Heart right ventricle (tissue), 16 donors: ENCODE measurements around the gene DNAJB12. TPM values are rescaled to one million over a fixed set of nuclear protein-coding genes. Genes with fewer than 3 reads are reported as not detected.
A peak's percentile ranks its signal among the peaks of the same experiment; 100 is the strongest.
"Not testable (repeated sequence)": the region's sequence is repeated elsewhere in the genome, so short reads cannot be mapped to it uniquely, and the experiment has no call there.

Source experiments
- ATAC-seq, 8 donors: fragments of 200-7000 bp; cut with Tn5 transposase; one replicate each; pipeline ENCODE4 v1.9.1; 2020; ENCODE audit warnings: mild to moderate bottlenecking in 8 of 8, moderate library complexity in 8 of 8, moderate number of reproducible peaks in 1 of 8
- DNase-seq, 2 donors: peaks; one replicate each; pipeline ENCODE4 v3.0.0-alpha.2; 2020
- H3K27ac ChIP-seq, 10 donors: fragments of 200-600 bp; sonication (generic) in 2 of 10; one replicate each; pipeline versions ENCODE4 v1.5.0 to v1.8.0; 2020 to 2022; ENCODE audit warnings: mild to moderate bottlenecking in 3 of 10
- H3K27me3 ChIP-seq, 7 donors: fragments of 200-600 bp; one replicate each; pipeline ENCODE4 v1.8.0; 2021 to 2022; ENCODE audit warnings: mild to moderate bottlenecking in 2 of 7
- H3K36me3 ChIP-seq, 9 donors: fragments of 200-600 bp; sonication (generic) in 1 of 9; one replicate each; pipeline versions ENCODE4 v1.5.0 to v1.8.0; 2020 to 2022; ENCODE audit warnings: mild to moderate bottlenecking in 2 of 9
- H3K4me1 ChIP-seq, 9 donors: fragments of 200-600 bp; sonication (generic) in 1 of 9; one replicate each; pipeline versions ENCODE4 v1.5.0 to v1.8.0; 2020 to 2022; ENCODE audit warnings: mild to moderate bottlenecking in 4 of 9
- H3K4me3 ChIP-seq, 10 donors: fragments of 200-600 bp; sonication (generic) in 2 of 10; one replicate each; pipeline versions ENCODE4 v1.5.0 to v1.8.0; 2020 to 2022; ENCODE audit warnings: mild to moderate bottlenecking in 7 of 10, moderate library complexity in 2 of 10
- H3K9me3 ChIP-seq, 11 donors: fragments of 200-600 bp in 10 of 11; sonication (generic) in 2 of 11; one replicate each; pipeline versions ENCODE4 v1.5.0 to v1.8.0; 2013 to 2022; ENCODE audit warnings: mild to moderate bottlenecking in 2 of 11, control low read depth in 1 of 11, moderate library complexity in 1 of 11
- WGBS, 2 donors: extraction: QIAGEN DNeasy Blood & Tissue Kit; methylation state at CpG; one replicate each; pipeline ENCODE4 v1.1.7; 2013; ENCODE audit warnings: inconsistent platforms in 1 of 2; 5-methylcytosine and 5-hydroxymethylcytosine counted together
- intact Hi-C, 10 donors: fragments of 100-400 bp; cut with DNase I; formaldehyde crosslinking; loops; one replicate each; pipeline versions ENCODE4 v1.11.1 to v1.14.2; 2022
- long read RNA-seq, 3 donors: library from polyadenylated mRNA; unstranded; transcript quantifications; one replicate each; pipeline ENCODE4 v2.0.0, GENCODE V29; 2020 to 2021
- polyA plus RNA-seq, 2 donors: library from polyadenylated mRNA; stranded (reverse); fragments of 200-250 nt; gene quantifications; one replicate each; pipeline ENCODE4 v1.2.3, GENCODE V29; 2013
- total RNA-seq, 10 donors: library from RNA; stranded (reverse); fragmentation: NEBNext Ultra II Directional in 3 of 10; extraction: Animal tissue kit (Norgen Biotek cat#: 25700) in 3 of 10; gene quantifications; one replicate each; pipeline versions ENCODE4 v1.2.1 to v1.2.4, GENCODE V29; 2021 to 2023
- TF ChIP-seq, protein P1 (sequence below), 9 donors: fragments of 200-600 bp; sonication (generic) in 2 of 9; IDR thresholded peaks; one replicate each; pipeline versions ENCODE4 v1.5.0 to v1.8.0; 2021 to 2022; ENCODE audit warnings: antibody characterized with exemption in 9 of 9, mild to moderate bottlenecking in 5 of 9, moderate library complexity in 1 of 9
- donor health status: Arrhythmogenic right ventricular cardiomyopathy.
- donor health status: ischemic (EF 13 %, LVEDD 7.1; RV severe dilation, severe dysfunction).
- donor health status: healthy with polysubstance abuse.
- donor health status: DM: no; HTN: yes; CAD: no.
- donor health status: DM: no; HTN: no; CAD: no.
- donor health status: ischemic (EF 25% LVEDD 6.9; RV normal size, moderate dysfunction).
- donor health status: ischemic (EF 25% LVEDD 5.7; RV mildly dilated, moderate dysfunction).
- donor health status: healthy.
- donor health status: DM: yes; HTN: yes; CAD: no.
- donor health status: Ischemic cardiomyopathy.
- donor health status: ischemic (EF 35%, LVEDD 5.7; RV mildly dilated, moderate dysfunction).
- donor health status: nonischemic (EF 11% LVEDD 7.7; RV severe dilation, severe dysfunction).
- donor health status: DM: yes; HTN: yes; CAD: no.
- donor health status: PGD.
- donor health status: ischemic (EF 29% LVEDD 5.4; RV normal size, mild dysfunction).
- donor health status: nonischemic (EF 23%, LVEDD 6.1; RV moderate dilation, normal function).

DNAJB12 gene
- total RNA-seq (10 to 100 TPM; 24.4 to 32.8 (median 28.9) TPM), polyA plus RNA-seq (10 to 100 TPM; 22.6 to 27.5 TPM)
- long read RNA-seq, donor 1, full-length matches to known transcripts, result 48 of 106 reads
- long read RNA-seq, donor 1, partial matches to known transcripts, result 6 of 106 reads
- long read RNA-seq, donor 1, other reads (novel, unspliced or antisense), result 52 of 106 reads
- long read RNA-seq, donor 2, full-length matches to known transcripts, result 32 of 77 reads
- long read RNA-seq, donor 2, partial matches to known transcripts, result 5 of 77 reads
- long read RNA-seq, donor 2, other reads (novel, unspliced or antisense), result 40 of 77 reads
- long read RNA-seq, donor 3, full-length matches to known transcripts, result 58 of 129 reads
- long read RNA-seq, donor 3, partial matches to known transcripts, result 6 of 129 reads
- long read RNA-seq, donor 3, other reads (novel, unspliced or antisense), result 65 of 129 reads

GRCh38 chr10:72354356-72355213 is at the start of gene DNAJB12:
Gene DNAJB12 (minus strand): TSS chr10:72354919. CDS start chr10:72354897, 22 bp downstream.
- Histone ChIP-seq H3K9me3 (no peaks in the 10 kb centered on the region), H3K4me1 (peaks cover 12 to 40% (median 32%) of the 10 kb centered on the region in 9 donors), H3K36me3 (peaks cover 0 to 29% (median 0%) of the 10 kb centered on the region in 9 donors), H3K27me3 (no peaks in the 10 kb centered on the region), H3K4me3 (peak within 1 kb of the TSS; percentile 39 to 100 (median 87)), H3K27ac (peak within 1 kb of the TSS; percentile 87 to 98 (median 94))
- DNase-seq (peak; percentile 90 to 92), ATAC-seq (peak; percentile 92 to 97 (median 94))
- intact Hi-C loops, result no loop called here
- 0 to 1% methylated on average over 74 of the region's 74 CpGs for WGBS, 2 donors
- TF ChIP-seq, protein P1, sequence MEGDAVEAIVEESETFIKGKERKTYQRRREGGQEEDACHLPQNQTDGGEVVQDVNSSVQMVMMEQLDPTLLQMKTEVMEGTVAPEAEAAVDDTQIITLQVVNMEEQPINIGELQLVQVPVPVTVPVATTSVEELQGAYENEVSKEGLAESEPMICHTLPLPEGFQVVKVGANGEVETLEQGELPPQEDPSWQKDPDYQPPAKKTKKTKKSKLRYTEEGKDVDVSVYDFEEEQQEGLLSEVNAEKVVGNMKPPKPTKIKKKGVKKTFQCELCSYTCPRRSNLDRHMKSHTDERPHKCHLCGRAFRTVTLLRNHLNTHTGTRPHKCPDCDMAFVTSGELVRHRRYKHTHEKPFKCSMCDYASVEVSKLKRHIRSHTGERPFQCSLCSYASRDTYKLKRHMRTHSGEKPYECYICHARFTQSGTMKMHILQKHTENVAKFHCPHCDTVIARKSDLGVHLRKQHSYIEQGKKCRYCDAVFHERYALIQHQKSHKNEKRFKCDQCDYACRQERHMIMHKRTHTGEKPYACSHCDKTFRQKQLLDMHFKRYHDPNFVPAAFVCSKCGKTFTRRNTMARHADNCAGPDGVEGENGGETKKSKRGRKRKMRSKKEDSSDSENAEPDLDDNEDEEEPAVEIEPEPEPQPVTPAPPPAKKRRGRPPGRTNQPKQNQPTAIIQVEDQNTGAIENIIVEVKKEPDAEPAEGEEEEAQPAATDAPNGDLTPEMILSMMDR (IDR thresholded peaks at IDR 0.05), result peak in 1 of 9 donors; percentile 29

DNA sequence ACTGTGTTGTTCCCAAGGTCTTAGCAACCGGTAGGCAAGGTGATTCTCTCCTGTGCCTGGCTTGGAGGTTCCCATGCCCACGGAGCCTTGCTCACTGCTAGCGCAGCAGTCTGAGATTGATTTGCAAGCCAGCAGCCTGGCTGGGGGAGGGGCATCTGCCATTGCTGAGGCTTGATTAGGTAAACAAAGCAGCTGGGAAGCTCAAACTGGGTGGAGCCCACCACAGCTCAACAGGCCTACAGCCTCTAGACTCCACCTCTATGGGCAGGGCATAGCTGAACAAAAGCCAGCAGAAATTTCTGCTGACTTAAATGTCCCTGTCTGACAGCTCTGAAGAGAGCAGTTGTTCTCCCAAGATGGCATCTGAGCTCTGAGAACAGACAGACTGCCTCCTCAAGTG is 40.9 kb upstream of the DNAJB12 start:
- ATAC-seq, H3K9me3 ChIP-seq, H3K27me3 ChIP-seq, H3K4me1 ChIP-seq, intact Hi-C loops, H3K27ac ChIP-seq, H3K4me3 ChIP-seq, DNase-seq: not testable (repeated sequence)
- WGBS, 2 donors, result 95 to 98% methylated on average over 3 of the region's 3 CpGs
- peaks cover 0 to 11% (median 0%) of the 10 kb centered on the region in 9 donors for H3K36me3 ChIP-seq

- H3K4me1 ChIP-seq, result no peaks in the 10 kb centered on the region
- DNase-seq, result no peak
- H3K9me3 ChIP-seq, result peaks cover 0 to 8% (median 0%) of the 10 kb centered on the region in 11 donors
- H3K27me3 ChIP-seq, result no peaks in the 10 kb centered on the region
- intact Hi-C loops, result no loop called here
- WGBS, 2 donors, result 95 to 96% methylated on average over 1 of the region's 1 CpG
- TF ChIP-seq, protein P1 (IDR thresholded peaks at IDR 0.05), result no peak
- no peak for ATAC-seq
- H3K4me3 ChIP-seq, result no peak overlapping the region
- peaks cover 0 to 11% (median 0%) of the 10 kb centered on the region in 9 donors for H3K36me3 ChIP-seq
- no peak overlapping the region for H3K27ac ChIP-seq
Observed at GRCh38 chr10:72392571-72392970, 37.9 kb upstream of the DNAJB12 start.

DNA sequence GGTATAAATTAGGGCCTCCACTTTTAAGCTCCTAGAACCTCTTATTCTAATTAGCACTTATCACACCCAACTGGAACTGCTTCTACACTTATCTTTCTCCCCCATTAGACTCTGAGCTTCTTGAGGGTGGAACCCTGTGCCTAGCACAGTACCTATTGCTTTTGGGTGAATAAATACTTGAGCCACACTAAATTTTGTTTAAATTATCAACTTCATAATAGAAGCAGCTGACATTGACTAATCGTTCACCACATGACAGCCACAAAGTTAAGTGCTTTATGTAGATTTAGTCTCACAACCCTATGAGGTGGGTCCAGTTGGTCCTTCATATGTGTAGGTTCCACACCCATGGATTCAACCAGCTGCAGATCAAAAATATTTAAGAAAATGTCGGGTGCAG is 36.0 kb upstream of the DNAJB12 start:
- DNase-seq (no peak), ATAC-seq (no peak)
- intact Hi-C loops, result no loop called here
- WGBS, 2 donors, result 94 to 96% methylated on average over 2 of the region's 2 CpGs
- no peak overlapping the region for H3K27ac ChIP-seq
- H3K27me3 ChIP-seq, result no peaks in the 10 kb centered on the region
- peaks cover 0 to 11% (median 0%) of the 10 kb centered on the region in 9 donors for H3K36me3 ChIP-seq
- TF ChIP-seq, protein P1 (IDR thresholded peaks at IDR 0.05), result no peak
- H3K4me1 ChIP-seq, result no peaks in the 10 kb centered on the region
- no peaks in the 10 kb centered on the region for H3K9me3 ChIP-seq
- no peak overlapping the region for H3K4me3 ChIP-seq
